GM12892 (cell line): ENCODE results near the gene PPP1R13L.

Experiments used
- POLR2A ChIP-seq: IDR thresholded peaks from 2 replicates; pipeline ENCODE4 v1.6.1; 2011; ENCODE audit warnings: low read depth, low read length, control low read depth
- POLR2AphosphoS5 ChIP-seq: IDR thresholded peaks from 2 replicates; pipeline ENCODE4 v1.6.1; 2011; ENCODE audit warnings: low read depth, low read length, control low read depth
- TAF1 ChIP-seq: IDR thresholded peaks from 2 replicates; pipeline ENCODE4 v1.6.1; 2011; ENCODE audit warnings: low read depth, mild to moderate bottlenecking, control low read depth, low read length, borderline replicate concordance

DNA sequence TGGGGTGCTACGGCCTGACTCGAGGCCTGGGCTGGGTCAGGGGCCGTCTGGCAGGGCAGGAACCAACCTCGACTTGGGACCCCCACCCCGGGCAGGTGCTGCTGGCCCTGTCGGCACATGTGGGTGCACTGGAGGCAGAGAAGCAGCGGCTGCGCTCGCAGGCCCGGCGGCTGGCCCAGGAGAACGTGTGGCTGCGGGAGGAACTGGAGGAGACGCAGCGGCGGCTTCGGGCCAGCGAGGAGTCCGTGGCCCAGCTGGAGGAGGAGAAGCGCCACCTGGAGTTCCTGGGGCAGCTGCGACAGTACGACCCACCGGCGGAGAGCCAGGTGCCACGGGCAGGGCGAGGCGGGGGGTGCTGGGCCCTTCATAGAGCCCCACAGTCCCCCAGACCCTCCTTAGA is 58.4 kb downstream of the PPP1R13L start:
- TF ChIP-seq POLR2A (no peak), POLR2AphosphoS5 (no peak), TAF1 (no peak)
